HL-60 (cell line): ENCODE results near the gene BCAP29.

ENCODE experiments used
- DNase-seq, 2 experiments: peaks; one replicate each; pipeline ENCODE4 v3.0.0-alpha.2; 2010 to 2020; ENCODE audit warnings: low read depth in 1 of 2, low spot score in 1 of 2
- H3K27ac ChIP-seq: fragments of 250-450 bp; sonication (Bioruptor Pico); replicated peaks from 2 replicates; pipeline ENCODE4 v1.5.1; 2020; ENCODE audit warnings: mild to moderate bottlenecking, moderate library complexity
- H3K27me3 ChIP-seq: fragments of 250-450 bp; sonication (Bioruptor Pico); 2 replicates; pipeline ENCODE4 v1.5.1; 2021; ENCODE audit warnings: mild to moderate bottlenecking, moderate library complexity; ENCODE audit not compliant: insufficient read depth, poor library complexity, severe bottlenecking
- H3K4me3 ChIP-seq: replicated peaks from 2 replicates; pipeline ENCODE4 v1.5.1; 2011; ENCODE audit warnings: mild to moderate bottlenecking, control low read depth, low read length; ENCODE audit not compliant: insufficient read depth
- CTCF ChIP-seq: IDR thresholded peaks from one replicate; pipeline ENCODE4 v1.5.1; 2011; ENCODE audit warnings: low read length, control low read depth, inconsistent platforms; ENCODE audit not compliant: insufficient read depth
- GABPA ChIP-seq: IDR thresholded peaks from 2 replicates; pipeline ENCODE4 v1.6.1; 2012; ENCODE audit warnings: low read depth
- POLR2AphosphoS5 ChIP-seq: IDR thresholded peaks from 2 replicates; pipeline ENCODE4 v1.6.1; 2012; ENCODE audit warnings: low read depth
- REST ChIP-seq: IDR thresholded peaks from 2 replicates; pipeline ENCODE4 v1.6.1; 2012; ENCODE audit warnings: low read depth; ENCODE audit not compliant: insufficient replicate concordance
- SPI1 ChIP-seq: IDR thresholded peaks from 2 replicates; pipeline ENCODE4 v1.6.1; 2012; ENCODE audit warnings: low read depth, mild to moderate bottlenecking, borderline replicate concordance

BCAP29 gene

GRCh38 chr7:107643407-107643806 is 63.4 kb downstream of the BCAP29 start:
- no peak for DNase-seq
- no peak overlapping the region for H3K27ac ChIP-seq
- H3K27me3 ChIP-seq = no peaks in the 10 kb centered on the region
- TF ChIP-seq POLR2AphosphoS5 (no peak), GABPA (no peak), CTCF (no peak), REST (no peak), SPI1 (no peak)
- no peak overlapping the region for H3K4me3 ChIP-seq

GRCh38 chr7:107643938-107644308 is 63.9 kb downstream of the BCAP29 start:
- no peak for DNase-seq
- no peak overlapping the region for H3K4me3 ChIP-seq
- no peak for TF ChIP-seq REST
- no peak for TF ChIP-seq POLR2AphosphoS5
- TF ChIP-seq GABPA = no peak
- no peak for TF ChIP-seq CTCF
- TF ChIP-seq SPI1 = no peak
- no peak overlapping the region for H3K27ac ChIP-seq
- no peaks in the 10 kb centered on the region for H3K27me3 ChIP-seq

- no peak overlapping the region for H3K4me3 ChIP-seq
Measured at GRCh38 chr7:107644309-107644974, 64.4 kb downstream of the BCAP29 start.

More at GRCh38 chr7:107644309-107644974, 64.4 kb downstream of the BCAP29 start:
- no peak for TF ChIP-seq CTCF
- no peak for TF ChIP-seq POLR2AphosphoS5
- TF ChIP-seq REST = no peak
- TF ChIP-seq SPI1 = no peak
- TF ChIP-seq GABPA = no peak
- DNase-seq = no peak
- H3K27me3 ChIP-seq = no peaks in the 10 kb centered on the region
- H3K27ac ChIP-seq = no peak overlapping the region
